ENCODE results near the gene MEIG1.
"Not testable (repeated sequence)": the region's sequence is repeated elsewhere in the genome, so short reads cannot be mapped to it uniquely, and the experiment has no call there.

The MEIG1 gene

DNA sequence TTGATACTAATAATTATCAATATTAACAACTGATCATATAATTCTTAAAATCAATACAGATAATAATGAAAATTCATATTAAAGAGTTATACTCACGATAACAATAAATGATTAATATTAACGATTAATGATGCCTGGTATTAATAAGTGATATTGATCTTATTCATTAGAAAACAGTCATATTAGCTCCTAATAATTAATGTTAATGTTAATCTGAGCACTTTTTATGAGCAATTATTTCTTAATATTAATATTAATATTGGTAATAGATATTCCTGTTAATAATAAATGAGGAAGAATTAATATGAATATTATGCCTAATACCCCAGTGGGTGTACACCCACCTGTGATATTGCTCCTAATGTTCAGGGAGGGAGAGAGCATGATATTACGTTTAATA lies 23.6 kb downstream of the MEIG1 start:
- POLR2A ChIA-PET = no interaction called here
- no peak for TF ChIP-seq CTCF (IDR thresholded peaks at IDR 0.05; ENCODE audit: control extremely low read depth, extremely low read depth, low read depth, missing control alignments)
- CTCF ChIA-PET = interaction anchor here (2.5 kb wide), 1 partner anchor 11 kb away, joined by 11 read pairs; no protein-coding TSS in a partner anchor
- DNase-seq (ENCODE audit: extremely low spot score) = no peak

GRCh38 chr10:14989552-14989951 lies 30.4 kb downstream of the MEIG1 start:
- CTCF ChIA-PET; DNase-seq (ENCODE audit: extremely low spot score); POLR2A ChIA-PET: not testable (repeated sequence)

DNA sequence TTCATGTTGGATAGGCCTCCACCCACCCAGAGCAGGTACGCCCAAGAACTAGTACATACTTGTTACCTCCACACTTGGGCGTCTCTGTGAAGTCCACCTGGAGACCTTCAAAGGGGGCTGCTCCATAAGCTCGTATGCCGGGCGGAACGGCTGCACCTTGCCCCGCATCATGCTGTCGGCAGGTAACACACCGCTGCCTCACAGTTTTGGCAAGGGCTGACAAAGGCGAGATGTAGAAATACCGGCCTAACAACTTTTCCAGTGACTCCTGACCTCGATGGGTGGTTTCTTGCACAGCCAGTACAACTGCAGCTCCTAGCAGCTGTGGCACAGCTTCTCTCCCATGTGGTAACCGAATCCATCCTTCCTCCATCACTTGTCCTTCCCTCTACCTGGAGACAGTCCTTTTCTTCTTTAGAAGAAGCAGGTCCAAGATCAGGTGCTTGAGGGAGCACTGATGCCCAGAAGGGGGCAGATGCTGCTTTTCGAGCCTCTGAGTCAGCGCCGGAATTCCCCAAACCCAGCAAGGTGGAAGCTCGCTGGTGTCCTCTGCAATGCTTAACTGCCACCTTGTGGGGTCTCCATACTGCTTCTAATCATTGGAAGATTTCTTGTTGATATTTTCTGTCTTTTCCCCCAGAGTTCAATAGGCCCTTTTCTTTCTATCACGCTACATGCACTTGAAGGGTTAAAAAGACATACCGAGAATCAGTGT lies 32.0 kb downstream of the MEIG1 start:
- CTCF ChIA-PET, POLR2A ChIA-PET: not testable (repeated sequence)
- peak; percentile 36 for TF ChIP-seq CTCF (IDR thresholded peaks at IDR 0.05; ENCODE audit: control extremely low read depth, extremely low read depth, low read depth, missing control alignments)
- DNase-seq (ENCODE audit: extremely low spot score) = peak; percentile 31

- POLR2A ChIA-PET; CTCF ChIA-PET; DNase-seq (ENCODE audit: extremely low spot score): not testable (repeated sequence)
Observed at GRCh38 chr10:14992336-14992735, 33.1 kb downstream of the MEIG1 start.

DNA sequence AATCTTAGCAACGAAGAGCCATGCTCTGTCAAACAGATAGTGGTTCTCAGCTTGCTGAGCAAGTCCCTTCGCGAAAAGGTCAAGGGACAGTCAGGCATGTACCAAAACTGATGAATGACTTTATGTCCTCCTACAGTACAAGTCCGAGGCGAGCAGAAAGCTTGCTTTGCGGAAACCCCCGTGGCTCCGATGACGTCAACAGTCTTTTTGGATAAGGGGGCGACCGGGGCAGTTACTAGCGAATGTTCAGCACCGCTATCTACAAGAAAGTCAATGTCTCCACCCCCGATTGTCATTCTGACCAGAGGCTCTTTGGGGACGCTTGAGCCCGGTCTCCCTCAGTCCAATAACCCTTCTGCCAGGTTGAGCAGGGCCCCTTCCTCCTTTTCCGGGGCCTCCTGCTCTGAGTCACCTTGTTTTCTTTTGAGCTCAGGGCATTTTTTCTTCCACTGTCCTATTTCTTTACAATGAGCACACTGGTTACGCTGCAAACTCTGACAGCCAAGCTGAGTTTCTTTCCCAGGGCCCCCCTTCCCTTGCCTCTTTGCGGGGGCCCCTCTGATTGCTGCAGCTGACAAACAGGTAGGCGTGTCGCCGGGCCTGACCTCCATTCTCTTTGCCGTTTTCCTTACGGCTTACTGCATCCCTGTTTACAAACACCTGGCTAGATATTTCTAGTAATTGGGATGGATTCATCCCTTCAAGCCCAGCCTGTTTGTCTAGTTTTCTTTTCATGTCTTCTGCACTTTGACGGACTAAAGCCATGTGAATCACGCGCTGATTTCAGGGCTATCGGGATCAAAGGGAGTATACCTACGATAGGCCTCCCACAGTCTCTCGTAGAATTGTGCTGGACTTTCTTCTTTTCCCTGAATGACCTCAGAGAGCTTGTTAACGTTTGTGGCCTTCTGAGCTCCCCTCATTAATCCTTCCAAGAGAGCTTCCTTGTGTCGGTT lies 34.6 kb downstream of the MEIG1 start:
- DNase-seq (ENCODE audit: extremely low spot score); POLR2A ChIA-PET: not testable (repeated sequence)
- CTCF ChIA-PET = interaction anchor here (0.9 kb wide), 1 partner anchor 13 kb away, joined by 3 read pairs; no protein-coding TSS in a partner anchor

DNA sequence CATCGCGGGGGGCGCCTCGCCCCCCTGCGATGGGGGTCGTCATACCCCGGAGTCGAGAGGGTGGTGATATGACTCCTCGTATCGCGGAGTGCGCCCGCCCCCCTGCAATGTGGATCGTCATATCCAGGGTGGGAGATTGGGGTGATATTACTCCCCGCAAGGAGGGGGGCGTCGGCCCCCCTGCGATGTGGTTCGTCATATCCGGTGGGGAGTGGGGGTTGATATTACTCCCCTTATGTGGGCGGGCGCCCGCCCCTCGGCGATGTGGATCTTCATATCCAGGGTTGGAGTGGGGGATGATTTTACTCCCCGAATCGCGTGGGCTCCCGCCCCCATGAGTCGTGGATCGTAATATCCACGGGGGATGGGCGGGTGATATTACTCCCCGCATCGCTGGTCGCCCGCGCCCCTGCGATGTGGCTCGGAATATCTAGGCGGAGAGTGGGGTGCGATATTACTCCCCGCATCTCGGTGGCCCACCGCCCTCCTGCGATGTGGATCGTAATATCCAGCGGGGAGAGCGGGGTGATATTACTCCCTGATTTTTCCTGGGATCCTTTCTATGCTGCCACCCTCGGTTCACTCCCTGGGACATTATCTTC lies 36.9 kb downstream of the MEIG1 start:
- DNase-seq (ENCODE audit: extremely low spot score) = no peak
- TF ChIP-seq CTCF (IDR thresholded peaks at IDR 0.05; ENCODE audit: control extremely low read depth, extremely low read depth, low read depth, missing control alignments) = no peak
- POLR2A ChIA-PET = no interaction called here
- CTCF ChIA-PET = no interaction called here

- POLR2A ChIA-PET; DNase-seq (ENCODE audit: extremely low spot score); CTCF ChIA-PET: not testable (repeated sequence)
Observed at GRCh38 chr10:15013530-15013929, 54.3 kb downstream of the MEIG1 start.

GRCh38 chr10:15015451-15015850 lies 56.3 kb downstream of the MEIG1 start:
- TF ChIP-seq CTCF (IDR thresholded peaks at IDR 0.05; ENCODE audit: control extremely low read depth, extremely low read depth, low read depth, missing control alignments) = no peak
- ChIA-PET POLR2A (no interaction called here), CTCF (no interaction called here)
- DNase-seq (ENCODE audit: extremely low spot score) = no peak

DNA sequence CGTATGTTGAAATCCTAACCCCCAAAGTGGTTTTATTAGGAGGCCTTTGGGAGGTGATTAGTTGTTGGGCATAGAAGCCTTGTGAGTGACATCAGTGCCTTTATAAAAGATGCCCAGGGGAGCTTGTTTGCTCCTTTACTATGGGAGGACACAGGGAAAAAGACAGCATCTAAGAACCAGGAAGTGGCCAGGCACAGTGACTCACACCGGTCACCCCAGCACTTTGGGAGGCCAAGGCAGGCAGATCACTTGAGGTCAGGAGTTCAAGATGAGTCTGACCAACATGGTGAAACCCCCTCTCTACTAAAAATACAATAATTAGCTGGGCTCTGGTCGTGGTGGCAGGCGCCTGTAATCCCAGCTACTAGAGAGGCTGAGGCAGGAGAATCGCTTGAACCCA lies 61.8 kb downstream of the MEIG1 start:
- CTCF ChIA-PET = interaction anchor here (2.6 kb wide), 1 partner anchor 9 kb away, joined by 6 read pairs; no protein-coding TSS in a partner anchor
- POLR2A ChIA-PET; DNase-seq (ENCODE audit: extremely low spot score): not testable (repeated sequence)
